ENCODE results near the gene SLC32A1.

DNA sequence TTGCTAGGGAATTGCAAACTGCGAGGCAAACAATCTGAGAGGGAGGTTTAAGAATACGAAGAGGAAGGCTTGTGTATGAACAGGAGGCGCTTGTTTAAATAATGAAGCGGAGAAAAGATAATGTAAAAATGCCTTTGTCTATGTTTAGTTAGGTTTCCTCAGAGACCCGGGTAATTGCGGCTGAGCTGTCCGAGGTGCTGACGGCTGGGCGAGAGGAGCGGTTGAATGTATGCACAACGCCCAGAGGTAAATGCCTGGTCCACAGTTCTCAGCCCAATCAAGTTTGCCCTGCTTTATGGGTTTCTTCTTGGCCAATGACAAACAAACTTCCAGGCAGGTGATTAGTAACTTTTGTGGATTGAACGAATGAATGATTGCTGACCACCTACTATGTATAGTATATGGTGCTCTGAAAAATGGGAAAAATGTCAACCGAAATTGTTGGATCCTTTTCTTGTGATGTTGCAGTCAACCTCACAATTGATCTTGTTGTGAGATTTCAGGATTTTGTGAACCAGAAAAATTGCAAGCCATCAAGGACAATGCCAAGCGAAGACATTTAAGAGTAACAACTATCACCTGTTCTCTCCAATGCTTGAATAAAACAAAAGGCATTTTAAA is 38.3 kb upstream of the SLC32A1 start:
- TF ChIP-seq, protein P1, sequence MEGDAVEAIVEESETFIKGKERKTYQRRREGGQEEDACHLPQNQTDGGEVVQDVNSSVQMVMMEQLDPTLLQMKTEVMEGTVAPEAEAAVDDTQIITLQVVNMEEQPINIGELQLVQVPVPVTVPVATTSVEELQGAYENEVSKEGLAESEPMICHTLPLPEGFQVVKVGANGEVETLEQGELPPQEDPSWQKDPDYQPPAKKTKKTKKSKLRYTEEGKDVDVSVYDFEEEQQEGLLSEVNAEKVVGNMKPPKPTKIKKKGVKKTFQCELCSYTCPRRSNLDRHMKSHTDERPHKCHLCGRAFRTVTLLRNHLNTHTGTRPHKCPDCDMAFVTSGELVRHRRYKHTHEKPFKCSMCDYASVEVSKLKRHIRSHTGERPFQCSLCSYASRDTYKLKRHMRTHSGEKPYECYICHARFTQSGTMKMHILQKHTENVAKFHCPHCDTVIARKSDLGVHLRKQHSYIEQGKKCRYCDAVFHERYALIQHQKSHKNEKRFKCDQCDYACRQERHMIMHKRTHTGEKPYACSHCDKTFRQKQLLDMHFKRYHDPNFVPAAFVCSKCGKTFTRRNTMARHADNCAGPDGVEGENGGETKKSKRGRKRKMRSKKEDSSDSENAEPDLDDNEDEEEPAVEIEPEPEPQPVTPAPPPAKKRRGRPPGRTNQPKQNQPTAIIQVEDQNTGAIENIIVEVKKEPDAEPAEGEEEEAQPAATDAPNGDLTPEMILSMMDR (IDR thresholded peaks at IDR 0.05; ENCODE audit: low read depth, low read length, poor library complexity, severe bottlenecking): no peak
- TF ChIP-seq EZH2phosphoT487 (IDR thresholded peaks at IDR 0.05; ENCODE audit: borderline replicate concordance, low read length): no peak
